SU-DHL-6 (cell line): Measurements from ENCODE around the gene DGKH.

ENCODE experiments used
- CTCF ChIP-seq: fragments of 200-600 bp; sonication (generic); IDR thresholded peaks from one replicate; pipeline ENCODE4 v1.5.1; 2017; ENCODE audit warnings: antibody characterized with exemption, mild to moderate bottlenecking, low read length, moderate library complexity; ENCODE audit not compliant: insufficient read depth, poor library complexity, severe bottlenecking
- EZH2phosphoT487 ChIP-seq: fragments of 200-600 bp; sonication (generic), shearing (Covaris generic); conservative IDR thresholded peaks from 2 replicates; pipeline ENCODE4 v1.6.1; 2018; ENCODE audit warnings: mild to moderate bottlenecking, antibody characterized with exemption, low read length, moderate library complexity, mixed read lengths

GRCh38 chr13:42028113-42028799, 20.2 kb upstream of the DGKH start:
- TF ChIP-seq CTCF = no peak
- TF ChIP-seq EZH2phosphoT487 = no peak
